ENCODE data around the gene NOLC1.

Gene NOLC1
- 83.7 to 93.3 reads per million in 2 donors for total RNA-seq

GRCh38 chr10:102151774-102152544 lies at the start of gene NOLC1:
TSS of gene NOLC1 (plus strand) at chr10:102152389. CDS start at chr10:102152411, 22 bp downstream.
- peak; percentile 100 for DNase-seq

- DNase-seq = no peak
These were observed 49.8 kb upstream of the NOLC1 start for GRCh38 chr10:102102421-102102820.

GRCh38 chr10:102106998-102107397 lies 45.2 kb upstream of the NOLC1 start:
- DNase-seq = no peak

DNA sequence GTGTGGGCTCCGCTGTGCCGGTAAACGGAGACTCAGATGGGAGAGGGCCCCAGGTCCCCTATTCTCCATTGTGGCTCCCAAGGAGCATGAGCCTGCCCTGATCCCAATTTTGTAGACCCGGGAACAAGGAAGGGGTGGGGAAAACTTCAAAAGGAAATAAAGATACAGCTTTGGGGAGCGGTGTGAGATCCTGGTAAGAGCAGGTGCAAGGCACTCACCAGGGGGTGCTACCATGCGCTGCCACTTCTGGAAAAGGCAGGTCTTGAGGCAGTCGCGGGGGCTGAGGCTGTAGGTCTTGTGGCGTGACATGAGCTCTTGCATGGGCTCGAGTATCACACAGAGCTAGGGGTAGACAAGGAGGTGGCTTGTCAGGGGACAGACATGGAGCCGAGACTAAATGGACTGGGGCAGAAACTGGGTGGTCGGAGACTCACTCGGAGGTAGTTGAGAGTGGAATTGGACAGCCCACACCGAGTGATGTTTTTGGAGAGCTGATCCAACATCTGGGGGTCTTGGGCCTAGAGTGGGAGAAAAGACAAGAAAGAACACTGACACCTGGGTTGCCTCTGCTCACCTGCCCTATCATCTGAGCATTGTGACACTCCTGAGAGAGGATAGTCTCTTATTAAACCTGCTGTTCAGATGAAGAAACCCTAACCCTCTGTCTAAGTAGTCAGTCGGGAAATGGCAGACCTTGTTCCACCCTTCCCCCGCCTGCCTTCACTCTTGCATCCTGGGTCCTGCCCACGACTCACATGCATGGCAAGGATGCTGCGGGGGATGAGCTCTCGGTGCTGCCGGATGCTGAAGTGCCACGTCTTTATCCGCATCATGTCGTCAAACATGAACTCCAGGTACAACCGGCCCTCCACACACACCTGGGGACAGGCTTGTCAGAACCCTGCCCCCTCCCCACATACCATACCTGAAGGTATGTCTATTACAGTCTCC lies 42.7 kb upstream of the NOLC1 start:
- DNase-seq = no peak

DNA sequence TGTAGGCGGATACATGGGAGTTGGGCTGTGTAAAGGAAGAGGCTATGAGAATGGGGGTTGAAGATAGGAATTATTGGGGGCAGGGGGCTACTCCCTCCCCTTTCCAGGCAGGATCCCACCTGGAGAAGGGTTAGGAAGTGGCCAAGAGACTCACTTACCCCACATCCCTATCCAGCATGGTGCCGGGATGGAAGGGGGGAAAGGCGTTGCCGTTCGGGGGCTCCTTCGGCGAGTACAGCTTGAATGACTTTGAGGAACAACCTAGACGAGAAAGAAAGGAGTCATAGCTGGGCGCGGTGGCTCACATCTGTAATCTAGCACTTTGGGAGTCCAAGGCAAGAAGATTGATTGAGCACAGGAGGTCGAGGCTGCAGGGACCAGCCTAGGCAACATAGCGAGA lies 40.9 kb upstream of the NOLC1 start:
- DNase-seq = no peak

- no peak for DNase-seq
These were observed 39.9 kb upstream of the NOLC1 start for GRCh38 chr10:102112210-102112817.

- DNase-seq = no peak
These were observed 38.8 kb upstream of the NOLC1 start for GRCh38 chr10:102113261-102113955.

DNA sequence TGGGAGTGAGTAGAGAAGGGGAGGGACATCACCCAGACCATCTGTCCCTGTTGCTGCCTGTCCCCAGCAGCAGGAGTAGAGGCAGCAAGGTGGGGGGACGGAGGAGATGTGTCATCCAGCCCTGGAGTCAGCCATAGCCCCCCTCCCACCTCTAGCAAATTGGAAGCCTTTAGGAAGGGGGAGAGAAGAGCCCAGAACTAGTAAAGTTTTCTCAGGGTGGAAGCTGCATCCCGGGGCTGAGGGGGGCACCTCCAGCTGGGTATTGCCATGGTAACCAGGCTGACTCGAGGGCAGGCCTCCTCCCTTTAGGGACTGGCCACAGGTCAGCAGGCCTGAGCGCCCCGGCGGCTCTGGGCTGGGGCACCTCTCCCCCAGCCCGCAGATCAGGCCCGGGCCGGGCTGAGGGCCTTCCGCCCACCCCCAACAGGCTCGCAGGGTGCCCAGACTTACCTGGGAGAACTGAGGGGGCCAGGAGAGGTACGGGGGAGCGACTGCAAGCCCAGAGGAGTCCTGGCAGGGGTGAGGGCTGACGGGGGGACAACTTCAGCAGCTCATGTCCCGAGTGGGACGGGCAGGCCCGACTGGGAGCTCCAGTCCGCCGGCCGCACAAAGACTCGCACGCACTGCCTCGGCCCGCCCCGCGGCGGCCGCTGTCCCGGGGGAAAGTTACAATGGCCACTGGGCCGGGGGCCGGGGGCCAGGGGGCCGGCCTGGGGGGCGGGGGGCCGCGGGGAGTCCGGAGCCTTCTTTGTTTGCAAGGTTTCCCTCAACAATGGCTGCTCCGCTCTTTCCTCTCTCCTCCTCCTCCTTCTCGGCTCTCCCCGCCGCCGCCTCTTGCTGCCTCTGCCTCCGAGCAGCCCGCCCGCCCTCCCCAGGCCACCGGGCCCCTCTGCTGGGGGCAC lies 38.0 kb upstream of the NOLC1 start:
- no peak for DNase-seq

GRCh38 chr10:102114861-102115618 lies 37.1 kb upstream of the NOLC1 start:
- peak; percentile 55 for DNase-seq

DNA sequence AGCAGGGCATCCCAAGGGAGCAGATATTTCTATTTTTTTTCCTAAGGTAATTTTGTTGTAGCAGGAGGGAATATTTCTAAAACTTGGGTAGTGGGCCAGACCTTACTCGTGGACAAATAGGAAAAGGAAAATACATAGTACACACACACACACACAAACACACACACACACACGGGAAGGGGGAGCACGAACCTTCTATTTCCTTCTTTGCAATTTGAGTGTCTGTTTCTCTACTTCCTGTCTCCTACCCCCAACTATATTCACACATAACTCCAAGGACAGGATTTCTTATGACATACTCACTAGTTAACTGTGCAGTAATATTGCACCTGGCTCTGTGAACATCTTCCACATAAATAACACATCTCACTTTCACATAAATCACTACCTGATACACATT lies 36.4 kb upstream of the NOLC1 start:
- no peak for DNase-seq

DNA sequence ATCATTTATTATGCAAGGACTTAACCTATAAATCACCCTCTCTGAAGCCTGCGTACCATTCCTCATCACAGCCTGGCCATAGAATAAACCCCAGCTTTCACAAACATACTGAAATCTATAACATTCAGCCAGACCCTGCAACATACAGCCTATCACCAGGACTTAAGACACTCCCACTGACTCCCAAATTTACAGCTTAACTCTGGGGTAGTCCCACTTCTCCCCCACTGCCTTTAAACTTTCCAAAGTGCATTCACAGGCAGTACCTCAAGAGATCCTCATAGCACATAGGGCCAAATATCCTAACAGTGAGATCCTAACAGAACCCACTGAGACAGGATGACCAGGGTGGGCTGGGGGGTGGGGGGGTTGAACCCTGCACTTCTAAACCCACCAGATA lies 35.5 kb upstream of the NOLC1 start:
- no peak for DNase-seq

DNA sequence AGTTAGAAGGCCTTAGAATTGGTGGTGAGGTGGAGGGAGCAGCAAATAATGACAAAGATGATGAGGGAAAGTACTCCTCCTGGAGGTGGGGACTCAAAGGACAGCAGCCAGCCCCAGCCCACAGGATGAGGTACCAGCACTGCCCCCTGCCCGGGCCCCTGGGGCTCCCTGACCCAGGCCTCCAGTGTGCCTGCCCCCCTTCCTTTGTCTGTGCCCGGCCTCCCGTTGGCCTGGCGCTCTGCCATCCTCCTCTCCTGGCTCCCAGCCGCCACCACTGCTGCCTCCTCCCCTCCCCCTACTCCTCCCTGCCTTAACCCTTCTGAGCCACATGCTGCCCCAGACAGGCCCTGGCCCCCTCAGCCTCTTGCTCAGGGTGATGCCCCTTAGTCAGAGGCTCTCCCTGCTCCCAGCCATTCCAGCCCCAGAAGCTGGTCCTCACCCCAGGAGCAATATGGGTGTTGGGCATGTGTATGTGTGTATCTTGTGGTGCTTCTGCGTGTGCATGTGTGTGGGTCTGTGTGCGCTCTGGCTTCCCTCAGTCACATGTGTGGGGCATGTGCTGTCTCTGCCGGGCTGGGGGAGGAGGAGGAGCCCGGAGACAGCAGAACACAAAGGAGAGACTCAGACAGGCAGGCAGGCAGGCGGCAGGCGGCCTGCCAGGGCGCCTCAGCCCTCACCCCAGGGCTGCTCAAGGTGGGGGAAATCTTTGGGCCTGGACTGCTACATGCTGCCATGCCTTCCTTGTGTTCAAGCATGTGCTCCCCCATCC lies 34.6 kb upstream of the NOLC1 start:
- DNase-seq = peak; percentile 22

GRCh38 chr10:102118867-102119266 lies 33.3 kb upstream of the NOLC1 start:
- no peak for DNase-seq

DNA sequence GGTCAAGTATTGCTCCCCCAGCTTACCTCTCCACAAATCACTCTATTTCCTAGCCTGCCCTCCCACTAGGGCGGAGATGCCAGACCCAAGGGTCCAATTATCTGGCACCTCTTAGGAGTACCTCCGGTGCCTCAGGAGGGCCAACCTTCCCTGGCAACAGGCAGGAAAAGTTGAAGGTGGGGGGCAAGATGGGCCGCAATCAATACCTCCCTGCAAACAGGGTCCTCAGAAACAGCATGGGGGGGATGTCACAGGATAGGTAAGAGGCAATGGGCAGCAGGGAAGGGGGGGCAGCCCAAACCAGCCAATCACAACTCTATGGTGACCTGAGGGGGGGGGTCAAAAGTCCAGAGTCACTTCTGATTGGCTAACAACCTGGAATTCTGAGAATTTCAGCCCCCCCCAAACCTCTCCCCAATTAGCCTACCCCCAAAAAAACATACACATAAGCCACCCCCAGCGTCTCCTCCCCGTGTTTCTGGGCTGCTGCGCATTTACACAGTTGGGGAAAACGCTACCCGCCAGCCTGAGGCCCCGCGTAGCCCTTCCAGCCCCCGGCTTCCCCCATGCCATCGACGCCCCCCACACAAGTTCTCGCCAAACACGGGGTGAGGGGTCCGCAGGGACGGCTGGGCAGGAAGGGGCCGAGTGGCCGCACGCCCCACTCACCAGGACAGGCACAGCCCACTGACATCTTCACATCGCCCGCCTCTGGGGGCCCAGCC lies 32.6 kb upstream of the NOLC1 start:
- DNase-seq = no peak

- peak; percentile 69 for DNase-seq
These were observed 31.8 kb upstream of the NOLC1 start, which contains the start of gene LDB1 for GRCh38 chr10:102120142-102120990. TSS of gene LDB1 (minus strand) at chr10:102120368. CDS start at chr10:102120110, 258 bp downstream.

DNA sequence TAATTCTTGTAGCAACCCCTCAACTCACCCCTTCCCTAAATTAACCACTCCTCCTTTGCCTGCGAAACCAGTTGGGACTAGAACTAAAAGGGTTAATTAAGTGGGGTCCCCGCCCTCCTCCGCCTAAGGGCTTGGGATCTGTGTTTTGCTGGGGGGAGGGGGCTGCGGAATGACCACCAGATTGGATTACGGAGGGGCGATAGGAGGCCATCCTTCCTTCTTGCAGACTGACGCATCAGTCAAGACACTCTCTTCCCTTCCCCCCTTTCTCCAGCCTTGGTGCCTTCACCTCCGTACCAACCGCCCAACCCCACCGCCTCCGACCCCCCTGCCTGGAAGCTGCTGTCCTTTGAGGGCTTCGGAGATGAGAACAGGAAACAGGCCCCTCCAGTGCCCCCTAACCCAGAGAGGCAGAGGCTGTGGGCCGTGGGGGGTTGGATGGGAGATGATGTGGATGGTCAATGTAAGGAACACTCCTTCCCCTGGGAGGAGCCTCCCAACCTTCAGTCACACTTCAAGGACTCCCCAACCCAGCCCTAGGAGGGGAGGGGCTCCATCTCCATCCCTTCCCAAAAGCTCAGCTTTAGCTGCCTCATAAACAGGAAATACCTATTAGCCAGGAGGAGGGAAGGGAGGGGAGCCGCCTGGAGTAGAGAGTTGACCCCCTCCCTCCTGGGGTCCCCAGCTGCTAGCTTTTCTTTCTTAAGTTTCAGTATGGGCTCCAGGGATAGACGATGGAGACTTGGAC lies 31.0 kb upstream of the NOLC1 start:
- DNase-seq = no peak

GRCh38 chr10:102121739-102122372 lies 30.3 kb upstream of the NOLC1 start:
- DNase-seq = no peak

All from activated gamma-delta T cell (primary cell).